Measurements from ENCODE around the gene RPL41.

DNA sequence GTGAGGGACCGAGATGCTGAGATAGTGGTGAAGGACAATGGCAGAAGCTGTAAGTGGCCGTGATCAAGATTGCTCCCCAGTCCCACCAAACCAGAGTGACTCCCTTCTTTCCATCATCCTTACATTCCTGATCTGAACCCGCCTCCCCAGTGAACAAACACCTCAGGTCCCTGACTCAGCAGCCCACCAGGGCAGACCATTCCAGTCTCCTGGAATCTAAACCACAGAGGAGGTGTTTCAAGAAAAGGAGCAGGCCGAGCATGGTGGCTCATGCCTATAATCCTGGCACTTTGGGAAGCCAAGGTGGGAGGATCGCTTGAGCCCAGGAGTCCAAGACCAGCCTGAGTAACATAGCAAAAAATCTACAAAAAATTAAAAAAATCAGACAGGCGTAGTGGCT is 29.8 kb upstream of the RPL41 start:
- TF ChIP-seq POLR2A (IDR thresholded peaks at IDR 0.05; ENCODE audit: low read depth, low read length) (no peak), TAF1 (IDR thresholded peaks at IDR 0.05; ENCODE audit: low read depth, low read length) (no peak), POLR2AphosphoS5 (IDR thresholded peaks at IDR 0.05; ENCODE audit: low read depth, low read length) (no peak), POU2F2 (IDR thresholded peaks at IDR 0.05; ENCODE audit: low read depth, low read length) (no peak), SPI1 (IDR thresholded peaks at IDR 0.05; ENCODE audit: low read depth, low read length) (no peak), PAX5 (IDR thresholded peaks at IDR 0.05; ENCODE audit: insufficient read depth, low read length, severe bottlenecking) (no peak)
